ENCODE results near the gene CROCC.
"Not testable (repeated sequence)": the region's sequence is repeated elsewhere in the genome, so short reads cannot be mapped to it uniquely, and the experiment has no call there.

Gene CROCC

DNA sequence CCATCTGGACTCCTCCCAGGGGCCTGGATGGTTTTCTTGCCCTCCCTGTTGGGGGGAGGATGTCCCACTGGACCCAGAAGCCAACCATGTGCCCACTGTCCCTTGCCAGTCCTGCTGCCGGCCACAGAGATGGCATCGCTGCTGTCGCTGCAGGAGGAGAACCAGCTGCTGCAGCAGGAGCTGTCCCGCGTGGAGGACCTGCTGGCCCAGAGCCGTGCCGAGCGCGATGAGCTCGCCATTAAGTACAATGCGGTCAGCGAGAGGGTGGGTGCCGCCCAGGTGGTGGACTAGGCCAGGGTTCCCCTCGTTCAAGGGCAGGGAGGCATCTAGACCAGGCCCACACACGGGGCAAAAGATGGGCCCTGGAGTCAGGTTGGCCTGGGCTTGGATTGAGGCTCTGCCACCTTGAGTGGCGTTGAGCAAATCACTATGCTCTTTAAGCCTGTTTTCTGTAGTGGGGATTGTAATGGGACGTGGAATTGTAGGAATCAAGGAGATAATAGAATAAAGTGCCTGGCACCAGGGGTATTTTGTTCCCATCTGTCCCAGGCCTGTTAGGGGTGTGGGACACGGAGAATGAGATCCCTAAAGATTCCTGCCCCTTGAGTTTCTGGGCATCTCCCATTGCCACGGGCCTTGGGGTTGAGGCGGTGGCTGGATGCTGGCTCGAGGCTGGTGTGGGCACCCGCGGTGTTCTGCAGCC is 2.6 kb downstream of the CROCC start:
- no peak for TF ChIP-seq CTCF (IDR thresholded peaks at IDR 0.05; ENCODE audit: extremely low read depth, insufficient read depth, missing control alignments)
- in situ Hi-C loops (cut with MboI; ENCODE audit: low pct_unique_long_range_greater_than_20kb, low sequenced_read_pairs, unreplicated experiment), result no loop called here
- peak; percentile 40 for DNase-seq (ENCODE audit: low spot score)

- in situ Hi-C loops (cut with MboI; ENCODE audit: low pct_unique_long_range_greater_than_20kb, low sequenced_read_pairs, unreplicated experiment), result no loop called here
- TF ChIP-seq CTCF (IDR thresholded peaks at IDR 0.05; ENCODE audit: extremely low read depth, insufficient read depth, missing control alignments), result no peak
- peak; percentile 33 for DNase-seq (ENCODE audit: low spot score)
Observed at GRCh38 chr1:16924919-16925477, 3.3 kb downstream of the CROCC start.

- in situ Hi-C loops (cut with MboI; ENCODE audit: low pct_unique_long_range_greater_than_20kb, low sequenced_read_pairs, unreplicated experiment), result no loop called here
- no peak for TF ChIP-seq CTCF (IDR thresholded peaks at IDR 0.05; ENCODE audit: extremely low read depth, insufficient read depth, missing control alignments)
- peak; percentile 59 for DNase-seq (ENCODE audit: low spot score)
Observed at GRCh38 chr1:16925635-16926490, 4.1 kb downstream of the CROCC start.

GRCh38 chr1:16926491-16927073 is 4.9 kb downstream of the CROCC start:
- in situ Hi-C loops (cut with MboI; ENCODE audit: low pct_unique_long_range_greater_than_20kb, low sequenced_read_pairs, unreplicated experiment), result no loop called here
- no peak for TF ChIP-seq CTCF (IDR thresholded peaks at IDR 0.05; ENCODE audit: extremely low read depth, insufficient read depth, missing control alignments)
- DNase-seq (ENCODE audit: low spot score), result peak; percentile 44

GRCh38 chr1:16927256-16927655 is 5.5 kb downstream of the CROCC start:
- no peak for DNase-seq (ENCODE audit: low spot score)
- in situ Hi-C loops (cut with MboI; ENCODE audit: low pct_unique_long_range_greater_than_20kb, low sequenced_read_pairs, unreplicated experiment), result no loop called here
- no peak for TF ChIP-seq CTCF (IDR thresholded peaks at IDR 0.05; ENCODE audit: extremely low read depth, insufficient read depth, missing control alignments)

DNA sequence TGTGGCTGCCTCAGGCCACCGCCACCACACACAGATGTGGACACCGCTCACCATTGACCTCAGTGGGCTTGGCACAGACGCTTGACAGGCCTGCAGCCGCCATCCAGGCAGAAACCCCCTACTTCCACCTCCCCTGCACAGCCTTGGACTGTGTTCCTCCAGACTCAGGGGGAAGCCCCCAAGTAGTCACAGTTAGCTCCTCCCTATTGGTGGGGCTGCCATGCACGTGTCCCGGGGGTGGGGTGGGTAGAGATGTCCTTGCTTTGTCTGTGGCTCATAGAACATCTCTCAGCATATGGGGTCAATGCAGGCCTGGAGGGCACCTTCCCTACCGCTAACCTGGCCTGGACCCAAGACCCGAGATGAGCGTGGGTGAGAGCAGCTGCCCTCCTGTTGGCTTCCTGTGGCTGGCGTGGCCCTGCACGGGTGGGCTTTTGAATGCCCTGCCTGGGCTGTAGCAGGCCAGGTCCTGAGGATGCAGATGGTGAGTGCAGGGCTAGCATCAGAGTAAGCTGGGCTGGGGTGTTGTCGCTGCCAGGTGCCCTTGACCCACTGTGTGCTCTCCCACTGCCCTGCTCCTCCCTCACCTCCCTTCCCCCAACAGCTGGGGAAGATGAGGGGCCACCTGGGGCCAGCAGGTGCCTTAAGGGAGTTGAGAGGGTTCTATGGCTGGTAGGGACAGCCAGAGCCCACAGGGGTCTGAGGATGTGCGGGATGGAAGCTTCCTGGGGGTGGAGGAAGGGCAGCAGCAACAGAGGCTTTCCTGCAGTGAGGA is 6.2 kb downstream of the CROCC start:
- in situ Hi-C loops (cut with MboI; ENCODE audit: low pct_unique_long_range_greater_than_20kb, low sequenced_read_pairs, unreplicated experiment), result no loop called here
- TF ChIP-seq CTCF (IDR thresholded peaks at IDR 0.05; ENCODE audit: extremely low read depth, insufficient read depth, missing control alignments), result no peak
- DNase-seq (ENCODE audit: low spot score), result peak; percentile 63

DNA sequence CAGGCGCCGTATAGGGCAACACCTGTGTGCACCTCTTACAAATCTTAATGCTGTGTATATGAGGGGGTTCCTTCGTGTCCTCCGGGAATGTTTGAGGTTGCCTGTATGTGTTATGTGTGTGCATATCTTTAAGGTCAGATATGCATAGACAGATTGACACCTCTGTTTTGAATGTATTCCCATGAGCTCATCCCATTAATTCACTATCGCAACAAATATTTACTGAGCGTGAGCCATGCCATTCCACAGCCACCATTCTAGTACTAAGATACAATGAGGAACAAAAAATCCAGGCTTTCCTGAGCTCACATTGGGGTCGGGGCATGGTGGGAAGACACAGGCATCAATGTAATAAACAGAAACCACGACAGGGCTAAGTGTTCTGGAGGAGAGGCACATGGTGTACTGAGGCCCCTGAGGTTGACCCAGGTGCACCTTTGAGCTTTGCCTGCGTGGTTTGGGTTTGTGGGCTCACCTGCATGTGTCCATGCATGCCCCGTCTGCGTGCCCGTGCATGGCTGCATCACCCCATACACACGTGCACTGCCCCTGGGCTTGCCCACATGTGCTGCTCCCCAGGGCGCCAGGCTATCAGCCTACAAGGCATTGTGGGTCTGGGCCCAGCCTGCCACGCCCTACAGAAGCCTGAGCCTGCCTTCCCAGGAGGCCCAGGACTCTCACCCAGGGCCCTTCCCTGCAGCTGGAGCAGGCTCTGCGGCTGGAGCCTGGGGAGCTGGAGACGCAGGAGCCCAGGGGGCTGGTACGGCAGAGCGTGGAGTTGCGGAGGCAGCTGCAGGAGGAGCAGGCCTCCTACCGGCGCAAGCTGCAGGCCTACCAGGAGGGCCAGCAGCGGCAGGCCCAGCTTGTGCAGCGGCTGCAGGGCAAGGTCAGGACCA is 7.7 kb downstream of the CROCC start:
- in situ Hi-C loops (cut with MboI; ENCODE audit: low pct_unique_long_range_greater_than_20kb, low sequenced_read_pairs, unreplicated experiment), result not testable (repeated sequence)
- DNase-seq (ENCODE audit: low spot score), result peak; percentile 23

Data from GM13977 (cell line).